NCI-H345 (cell line): ENCODE results near the gene GLS.

Source experiments
- DNase-seq: peaks from one replicate; lab custom pipeline; 2025; lab: John Stamatoyannopoulos, UW

Gene GLS

DNA sequence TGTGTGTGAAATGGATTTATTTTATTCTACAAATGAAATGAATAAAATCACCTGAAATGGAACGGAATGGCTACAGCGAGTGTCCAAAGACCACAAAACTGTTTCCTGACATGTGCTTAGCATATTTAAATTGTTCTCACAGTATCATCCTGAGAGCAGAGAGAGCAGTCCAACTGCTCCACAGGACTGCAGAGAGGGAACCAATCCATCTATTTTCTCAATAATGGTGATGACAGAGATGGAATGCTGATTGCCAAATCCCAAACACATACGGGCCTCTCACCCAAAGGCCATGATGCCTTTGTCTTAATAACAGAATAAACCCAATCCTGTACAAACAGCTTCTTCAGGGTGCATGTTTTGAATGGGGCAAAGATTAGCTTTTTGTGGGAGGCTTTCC lies 92.2 kb downstream of the GLS start:
- no peak for DNase-seq

DNA sequence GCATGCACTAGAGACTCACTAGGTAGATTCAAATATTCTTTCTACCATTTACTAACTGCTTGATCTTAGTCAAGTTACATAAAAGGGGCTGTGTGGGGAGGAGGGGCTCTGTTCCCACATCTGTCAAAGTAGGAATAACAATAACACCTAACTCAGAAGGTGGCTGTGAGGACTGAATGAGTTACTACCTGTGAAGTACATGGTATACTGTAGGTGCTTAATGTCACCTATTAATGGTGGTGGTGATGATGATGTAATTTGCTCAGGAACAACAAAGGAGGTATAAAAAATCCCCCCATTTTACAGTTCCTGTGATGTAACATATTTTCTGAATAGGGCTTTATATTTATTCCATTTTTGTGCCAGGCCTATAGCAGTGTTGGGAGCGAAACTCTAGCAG lies 92.6 kb downstream of the GLS start:
- DNase-seq: no peak

GRCh38 chr2:190973726-190974628 lies 93.4 kb downstream of the GLS start:
- no peak for DNase-seq

GRCh38 chr2:190974629-190975361 lies 94.2 kb downstream of the GLS start:
- no peak for DNase-seq

GRCh38 chr2:190976521-190976920 lies 95.9 kb downstream of the GLS start:
- no peak for DNase-seq

DNA sequence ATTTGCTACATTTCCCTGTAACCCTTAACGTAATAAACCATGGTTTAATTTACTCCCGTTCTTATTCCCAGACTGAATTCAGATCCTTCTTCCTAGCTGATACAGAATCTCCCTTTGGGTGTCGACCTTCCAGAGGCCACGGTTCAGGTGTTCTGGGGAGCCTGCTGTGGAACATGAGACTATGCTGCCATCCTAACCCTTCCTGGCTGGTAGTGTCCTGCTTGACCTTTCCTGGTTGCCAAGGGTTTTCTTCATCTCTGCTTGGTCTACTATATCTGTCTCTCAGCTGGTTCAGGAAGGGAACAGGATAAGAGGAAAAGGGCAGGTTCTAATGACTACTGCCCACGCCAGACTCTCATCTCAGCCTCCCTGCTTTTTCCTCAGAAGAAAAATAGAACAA lies 96.9 kb downstream of the GLS start:
- no peak for DNase-seq

DNA sequence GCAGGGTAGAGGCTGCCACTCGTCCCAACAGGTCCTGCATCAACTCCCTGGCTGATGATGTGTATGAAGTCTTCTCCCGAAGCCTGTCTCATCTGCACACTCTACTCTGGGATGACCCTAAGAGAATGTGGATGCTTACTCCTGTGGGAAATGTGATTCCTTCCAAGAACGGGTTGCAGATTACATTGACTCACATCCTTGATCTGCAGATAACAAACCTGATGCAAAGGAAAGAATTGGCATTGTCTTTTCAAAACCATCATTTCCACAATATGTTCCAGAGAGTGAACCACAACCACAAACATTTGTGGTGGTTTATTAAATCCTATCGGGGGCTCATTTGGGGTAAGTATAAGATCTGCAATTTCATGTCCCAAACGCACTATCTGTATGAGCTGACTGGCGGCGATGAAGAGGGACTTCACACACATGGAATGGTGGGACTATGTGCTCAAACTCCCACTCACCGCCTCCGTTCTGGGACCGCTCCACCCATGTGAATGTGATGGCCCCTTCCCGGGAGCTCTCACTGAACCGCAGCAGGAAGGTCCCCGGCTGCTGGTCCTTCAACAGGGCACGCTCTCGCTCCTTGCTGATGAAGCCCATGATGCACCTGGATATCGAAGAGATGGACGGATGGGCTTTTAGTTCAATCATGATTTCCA lies 97.9 kb downstream of the GLS start:
- no peak for DNase-seq

DNA sequence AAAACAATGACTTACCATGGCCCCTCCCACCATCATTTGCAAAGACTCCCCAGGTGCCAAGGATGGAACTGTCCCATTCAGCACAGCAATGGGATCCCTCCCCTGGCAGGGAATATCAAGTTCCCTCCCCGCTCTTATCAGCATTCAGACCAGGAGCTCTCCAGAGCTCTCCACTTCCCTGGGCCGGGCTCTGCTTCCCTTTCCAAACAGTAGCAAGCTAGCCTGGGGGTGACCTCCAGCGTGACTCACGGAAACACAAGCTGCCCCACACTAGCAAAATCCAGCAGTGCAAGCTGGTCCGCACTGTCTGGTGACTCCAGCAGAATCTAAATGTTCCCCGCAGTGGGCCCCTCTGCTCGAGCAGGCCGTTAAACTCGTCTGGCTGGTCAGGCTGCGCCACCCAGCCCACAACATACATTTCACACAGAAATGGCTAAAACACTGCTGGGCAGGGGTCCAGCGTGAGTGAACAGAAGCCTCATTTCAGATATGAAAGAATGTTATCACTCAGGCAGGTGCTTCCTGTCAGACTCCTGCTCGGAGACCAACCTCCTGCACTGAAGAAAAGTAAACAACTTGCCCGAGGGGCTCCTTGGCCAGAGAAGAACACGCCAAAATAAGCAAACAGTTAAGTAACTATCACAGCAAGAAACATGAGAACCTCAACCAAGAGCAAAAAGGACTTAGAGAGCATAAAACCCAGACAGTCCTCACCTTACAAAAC lies 99.4 kb downstream of the GLS start:
- peak; percentile 30 for DNase-seq

GRCh38 chr2:190980630-190981209 lies 100.1 kb downstream of the GLS start:
- no peak for DNase-seq

GRCh38 chr2:190981333-190981732 lies 100.7 kb downstream of the GLS start:
- DNase-seq: no peak

- no peak for DNase-seq
These were observed 101.1 kb downstream of the GLS start for GRCh38 chr2:190981733-190982132.

DNA sequence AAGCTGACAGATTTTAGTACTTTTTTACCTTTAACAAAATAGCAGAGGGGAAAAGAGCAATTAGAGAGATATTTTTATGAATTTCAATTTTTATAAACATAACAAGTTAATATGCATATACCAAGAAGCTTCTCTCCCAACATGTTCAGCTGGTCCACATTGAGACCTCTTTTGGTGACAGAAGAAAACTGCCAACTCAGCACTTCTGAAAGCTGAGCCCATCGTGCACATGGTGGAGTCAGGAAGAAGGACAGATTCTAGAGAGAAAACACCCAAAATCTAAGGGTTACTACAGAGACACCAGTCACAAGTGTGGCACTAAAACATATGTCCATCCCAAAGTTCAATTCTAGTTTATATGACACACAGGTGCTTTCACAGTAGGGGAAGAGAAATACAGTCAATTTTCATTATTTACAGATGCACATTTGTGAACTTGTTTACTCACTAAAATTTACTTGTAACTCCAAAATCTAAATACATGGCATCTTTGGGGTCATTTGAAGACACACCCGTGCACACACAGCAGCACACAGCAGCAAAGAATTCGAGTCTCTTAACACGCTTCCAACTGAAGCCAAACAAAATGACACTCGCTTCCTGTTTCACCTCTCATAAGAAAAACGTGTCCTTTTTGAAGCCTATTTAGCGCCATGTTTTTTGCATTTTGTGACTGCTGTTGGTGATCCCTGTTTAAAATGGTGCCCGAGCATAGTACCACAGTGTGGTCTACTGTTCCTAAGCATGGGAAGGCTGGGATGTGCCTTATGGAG lies 101.8 kb downstream of the GLS start:
- no peak for DNase-seq

DNA sequence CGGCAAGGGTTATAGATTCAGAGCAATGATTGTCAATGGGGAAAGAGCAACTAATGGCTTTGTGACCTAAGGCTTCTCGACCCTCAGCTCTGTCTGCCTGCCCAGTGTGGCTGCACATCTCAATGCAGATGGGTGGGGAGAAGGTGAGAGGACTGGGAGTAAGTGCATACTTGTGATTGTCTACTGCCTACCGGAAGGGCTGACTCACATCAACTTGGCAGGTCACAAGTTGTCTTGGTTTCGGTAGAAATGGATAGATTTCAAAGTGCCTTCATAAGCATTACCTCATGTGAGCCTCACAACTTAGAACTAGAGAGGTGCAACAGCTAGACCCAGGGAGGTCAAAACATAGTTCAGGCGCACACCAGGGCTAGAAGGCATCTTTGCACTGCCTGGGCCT lies 104.0 kb downstream of the GLS start:
- DNase-seq: no peak

- DNase-seq: peak; percentile 52
These were observed 105.8 kb downstream of the GLS start for GRCh38 chr2:190986221-190986953.

DNA sequence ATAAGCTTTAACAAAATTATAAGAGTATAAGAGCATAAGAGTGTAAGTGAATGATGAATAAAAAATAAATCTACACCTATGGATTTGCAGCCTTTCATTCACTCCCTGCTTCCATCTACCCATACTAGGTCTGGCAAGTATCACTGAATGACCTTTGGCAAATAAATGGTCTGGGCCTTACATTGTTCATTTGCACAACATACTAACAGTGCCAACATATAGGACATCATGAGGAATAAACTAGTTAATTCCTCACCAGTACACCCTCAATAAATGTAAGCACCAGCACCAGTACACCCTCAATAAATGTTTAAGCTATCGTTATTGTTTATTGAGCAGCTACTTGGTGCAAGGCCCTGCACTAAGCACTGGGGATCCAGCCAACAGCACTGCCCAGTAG lies 106.5 kb downstream of the GLS start:
- no peak for DNase-seq

DNA sequence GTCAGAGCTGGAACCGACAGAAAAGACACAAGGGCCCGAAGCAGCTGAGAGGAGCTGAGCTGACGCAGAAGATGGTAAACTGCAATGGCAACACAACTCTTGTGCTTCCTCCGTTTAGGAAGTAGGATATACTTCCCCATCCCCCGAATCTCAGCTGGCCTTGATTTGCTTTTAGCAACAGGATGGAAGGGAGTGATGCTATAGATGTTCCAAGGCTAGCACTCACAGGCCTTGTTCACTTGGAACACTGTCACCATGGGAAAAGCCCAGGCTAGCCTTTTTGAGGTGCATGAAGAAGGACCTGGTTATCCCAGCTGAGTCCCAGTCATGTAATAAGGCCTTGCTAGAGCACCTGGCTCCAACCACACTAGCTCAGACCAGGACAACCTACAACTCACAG lies 107.3 kb downstream of the GLS start:
- DNase-seq: no peak

- DNase-seq: no peak
These were observed 108.3 kb downstream of the GLS start for GRCh38 chr2:190988910-190989309.

GRCh38 chr2:190990132-190990531 lies 109.5 kb downstream of the GLS start:
- DNase-seq: no peak

DNA sequence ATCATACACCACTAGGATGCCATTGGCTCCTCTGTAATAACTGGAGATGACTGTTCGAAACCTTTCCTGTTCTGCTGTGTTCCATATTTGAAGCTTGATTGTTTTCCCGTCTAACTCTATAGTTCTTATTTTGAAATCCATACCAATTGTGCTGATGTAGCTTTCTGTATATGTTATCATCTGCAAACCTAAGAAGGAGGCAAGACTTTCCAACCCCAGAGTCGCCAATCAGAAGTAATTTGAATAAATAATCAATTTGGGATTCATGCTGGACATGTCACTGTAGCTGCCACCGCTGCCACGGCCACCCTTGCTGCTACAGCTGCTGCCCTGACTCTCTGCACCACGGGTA lies 112.6 kb downstream of the GLS start:
- DNase-seq: no peak

DNA sequence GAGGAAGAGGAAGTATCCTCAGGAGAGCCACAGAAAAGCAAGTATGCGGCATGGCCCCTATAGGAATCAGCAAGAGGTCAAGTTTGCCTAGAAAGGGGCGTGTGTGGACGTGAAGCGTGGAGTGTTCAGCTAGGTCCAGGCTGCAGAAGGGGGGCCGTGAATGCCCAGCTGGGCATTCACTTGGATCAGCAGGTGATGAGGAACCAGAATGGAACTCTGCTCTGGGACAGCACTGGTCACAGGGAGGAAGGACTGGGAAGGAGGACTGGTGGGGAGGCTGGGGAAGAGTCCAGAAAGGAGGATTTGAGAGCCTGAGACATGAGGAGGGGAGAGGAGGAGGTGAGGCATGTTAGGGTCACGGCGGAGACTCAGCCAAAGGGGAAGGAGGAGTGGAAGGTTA lies 113.5 kb downstream of the GLS start:
- DNase-seq: no peak
